GM12801 (cell line): ENCODE results near the gene TPCN2.

ENCODE experiments used
- TF ChIP-seq, protein P1 (sequence below): IDR thresholded peaks from one replicate; pipeline ENCODE4 v1.5.1; 2011; ENCODE audit warnings: control low read depth; ENCODE audit not compliant: insufficient read length; ENCODE audit errors: extremely low read depth

TPCN2 gene

DNA sequence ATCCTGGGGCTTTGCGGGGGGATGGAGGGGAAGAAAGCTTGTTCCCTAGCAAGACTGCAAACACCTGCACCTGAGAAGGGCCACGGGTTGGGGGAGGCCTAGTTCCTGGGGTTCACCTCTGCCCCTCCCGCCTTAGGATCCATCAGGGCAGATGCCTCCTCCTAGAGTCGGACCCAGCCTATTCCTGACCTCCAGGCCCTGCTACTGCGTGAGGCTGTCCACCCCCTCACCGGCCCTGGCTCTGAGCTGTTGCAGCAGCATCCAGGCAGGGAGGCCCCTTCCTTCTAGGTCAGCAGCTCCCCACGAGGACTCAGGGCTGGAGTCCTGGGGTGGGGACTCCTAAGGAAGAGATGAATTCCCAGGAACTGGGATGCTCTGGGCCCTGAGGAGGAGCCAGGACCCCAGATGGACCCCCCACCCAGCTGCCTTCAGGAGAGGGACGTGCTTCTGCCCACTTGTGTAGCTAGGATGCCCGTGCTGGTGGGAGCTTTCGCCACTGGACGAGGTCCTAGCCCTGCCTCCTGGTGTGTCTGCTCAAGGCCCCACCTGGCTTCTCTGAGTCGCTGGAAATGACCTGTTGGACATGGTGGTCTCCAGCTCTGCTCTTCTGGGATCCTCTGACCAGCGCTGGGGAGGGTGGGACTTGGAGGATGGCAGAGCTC lies 46.0 kb upstream of the TPCN2 start:
- TF ChIP-seq, protein P1, sequence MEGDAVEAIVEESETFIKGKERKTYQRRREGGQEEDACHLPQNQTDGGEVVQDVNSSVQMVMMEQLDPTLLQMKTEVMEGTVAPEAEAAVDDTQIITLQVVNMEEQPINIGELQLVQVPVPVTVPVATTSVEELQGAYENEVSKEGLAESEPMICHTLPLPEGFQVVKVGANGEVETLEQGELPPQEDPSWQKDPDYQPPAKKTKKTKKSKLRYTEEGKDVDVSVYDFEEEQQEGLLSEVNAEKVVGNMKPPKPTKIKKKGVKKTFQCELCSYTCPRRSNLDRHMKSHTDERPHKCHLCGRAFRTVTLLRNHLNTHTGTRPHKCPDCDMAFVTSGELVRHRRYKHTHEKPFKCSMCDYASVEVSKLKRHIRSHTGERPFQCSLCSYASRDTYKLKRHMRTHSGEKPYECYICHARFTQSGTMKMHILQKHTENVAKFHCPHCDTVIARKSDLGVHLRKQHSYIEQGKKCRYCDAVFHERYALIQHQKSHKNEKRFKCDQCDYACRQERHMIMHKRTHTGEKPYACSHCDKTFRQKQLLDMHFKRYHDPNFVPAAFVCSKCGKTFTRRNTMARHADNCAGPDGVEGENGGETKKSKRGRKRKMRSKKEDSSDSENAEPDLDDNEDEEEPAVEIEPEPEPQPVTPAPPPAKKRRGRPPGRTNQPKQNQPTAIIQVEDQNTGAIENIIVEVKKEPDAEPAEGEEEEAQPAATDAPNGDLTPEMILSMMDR, result no peak

DNA sequence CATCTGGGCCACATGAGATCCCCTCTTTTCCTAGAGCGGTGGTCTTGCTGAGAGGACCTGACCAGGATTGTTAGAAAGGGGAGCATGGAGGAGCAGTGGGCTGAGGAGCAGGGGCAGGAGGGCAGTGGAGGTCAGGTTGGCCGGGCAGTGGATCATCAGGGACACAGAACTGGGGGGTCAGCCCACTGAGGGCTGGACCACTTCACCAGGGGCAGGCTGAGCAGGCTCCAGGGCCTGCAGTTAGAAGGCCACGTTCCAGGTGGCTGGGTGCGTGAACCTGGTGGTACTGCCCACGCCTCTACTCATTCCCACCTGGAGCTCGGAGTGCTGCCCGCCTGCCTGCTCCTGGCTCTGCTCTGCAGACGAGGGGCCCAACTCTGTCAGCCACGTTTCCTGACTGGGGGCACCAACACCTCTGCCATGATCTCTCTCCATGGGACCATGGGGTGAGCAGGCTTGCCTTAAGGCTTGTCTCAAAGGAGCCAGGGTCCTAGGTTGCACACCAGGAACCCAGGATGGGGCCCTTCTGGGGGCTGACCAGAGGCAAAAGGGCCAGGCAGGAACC lies 45.3 kb upstream of the TPCN2 start:
- TF ChIP-seq, protein P1, result no peak

DNA sequence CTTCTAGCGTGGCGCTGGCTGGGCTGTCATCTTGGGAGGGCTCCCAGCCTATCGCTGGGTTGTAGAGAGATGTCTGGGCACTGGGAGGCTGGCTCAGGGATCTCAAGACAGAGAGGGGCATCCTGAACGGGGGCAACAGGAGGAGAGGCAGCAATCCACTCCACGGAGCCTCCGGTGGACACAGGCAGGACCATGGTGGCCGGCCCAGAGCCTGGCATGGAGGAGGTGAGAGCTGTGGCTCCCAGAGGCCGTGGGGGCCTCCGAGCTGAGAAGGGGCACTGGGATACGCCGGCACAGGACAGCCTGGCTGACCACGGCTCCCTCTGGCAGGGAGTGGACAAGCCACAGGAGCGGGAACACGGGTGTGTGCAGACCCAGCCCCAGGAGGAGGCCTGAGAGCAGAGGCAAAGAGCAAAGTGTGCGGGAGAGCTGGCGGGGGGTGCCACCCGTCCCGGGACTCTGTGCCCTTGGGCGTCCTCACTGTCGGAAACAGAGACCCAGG lies 44.8 kb upstream of the TPCN2 start:
- TF ChIP-seq, protein P1, result no peak

DNA sequence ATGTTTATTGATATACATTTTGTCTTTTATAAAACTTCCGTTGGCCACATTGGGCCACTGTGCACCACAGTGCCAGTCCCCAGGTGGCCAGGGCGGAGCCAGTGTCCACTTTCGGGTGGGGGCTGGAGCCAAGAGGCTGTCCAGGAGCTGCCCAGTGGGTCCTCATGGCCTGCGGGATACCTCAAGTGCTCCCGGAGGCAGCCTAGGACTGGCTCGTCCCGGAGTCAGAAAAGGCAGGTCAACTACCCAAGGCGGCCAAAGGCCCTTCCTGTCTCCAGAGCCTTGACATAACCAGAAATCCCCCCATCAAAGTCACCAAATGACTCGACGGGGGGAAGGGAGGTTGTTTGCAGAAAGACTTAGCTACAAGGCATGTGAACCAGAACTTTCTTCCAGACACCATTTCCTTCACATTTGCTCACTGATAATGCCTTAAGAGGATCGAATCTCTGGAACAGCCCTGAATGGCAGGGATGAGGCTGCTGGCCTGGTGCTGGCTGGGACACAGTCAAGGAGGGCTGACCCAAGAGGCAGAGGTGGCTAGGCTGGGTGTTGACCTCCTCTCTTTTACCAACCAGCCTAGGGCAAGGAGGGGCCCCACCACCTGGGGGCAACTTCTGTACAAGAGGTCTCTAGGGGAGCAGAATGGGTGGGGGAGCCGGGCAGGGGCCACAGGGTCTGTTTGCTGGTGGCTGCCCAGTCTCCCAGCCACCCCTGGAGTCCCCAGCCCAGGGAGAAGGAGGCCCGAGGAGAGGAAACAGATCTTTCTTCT lies 44.1 kb upstream of the TPCN2 start:
- TF ChIP-seq, protein P1, result no peak

DNA sequence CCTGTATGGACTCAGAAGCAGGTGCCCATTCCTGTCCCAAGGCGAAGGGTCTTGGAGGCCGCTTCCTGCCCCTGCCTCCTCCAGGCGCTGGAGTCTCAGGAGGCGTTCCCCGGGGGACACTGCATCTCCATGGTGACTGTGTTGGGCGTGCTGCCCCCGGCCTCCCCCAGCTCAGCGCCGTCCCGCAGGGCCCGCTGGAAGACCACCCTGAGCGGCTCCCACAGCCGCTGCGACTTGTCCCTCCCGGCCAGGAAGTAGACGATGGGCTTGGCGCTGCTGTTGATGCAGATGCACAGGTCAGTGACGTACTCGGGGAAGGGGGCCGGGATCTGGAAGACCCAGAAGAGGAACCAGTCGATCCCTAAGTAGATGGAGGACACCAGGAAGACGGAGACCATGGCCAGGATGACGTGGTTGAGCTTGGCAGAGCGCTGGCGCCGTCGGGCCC lies 43.5 kb upstream of the TPCN2 start:
- TF ChIP-seq, protein P1, result no peak

DNA sequence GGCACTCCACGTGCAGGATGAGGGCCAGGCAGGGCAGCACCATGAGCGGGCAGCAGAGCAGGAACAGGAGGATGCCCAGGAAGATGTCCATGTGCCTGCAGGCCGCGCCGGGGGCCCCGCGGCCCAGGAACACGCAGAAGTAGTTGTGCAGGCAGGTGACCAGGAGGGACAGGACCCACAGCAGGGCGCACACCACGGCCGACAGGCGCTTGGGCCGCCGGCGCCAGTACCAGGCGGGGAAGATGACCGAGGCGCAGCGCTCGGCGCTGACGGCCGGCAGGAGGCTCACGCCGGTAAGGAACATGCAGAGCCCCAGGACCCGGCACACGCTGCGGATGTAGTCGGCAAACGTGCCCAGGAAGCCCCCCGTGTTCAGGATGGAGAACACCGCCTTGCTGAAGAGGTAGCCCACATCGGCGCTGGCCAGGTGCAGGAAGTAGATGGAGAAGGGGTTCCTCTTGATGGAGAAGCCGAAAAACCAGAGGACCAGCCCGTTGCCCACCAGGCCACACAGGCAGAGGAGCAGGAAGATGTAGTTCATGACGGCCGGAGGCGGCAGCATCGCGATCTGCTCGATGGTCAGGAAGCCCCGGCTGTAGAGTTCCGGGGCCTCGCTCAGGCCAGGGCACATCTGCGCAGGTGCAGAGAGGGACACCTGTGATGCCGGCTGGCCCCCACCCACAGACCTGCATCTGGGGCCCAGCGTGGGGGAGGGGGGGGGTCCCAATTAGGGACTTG lies 42.9 kb upstream of the TPCN2 start:
- TF ChIP-seq, protein P1, result no peak

DNA sequence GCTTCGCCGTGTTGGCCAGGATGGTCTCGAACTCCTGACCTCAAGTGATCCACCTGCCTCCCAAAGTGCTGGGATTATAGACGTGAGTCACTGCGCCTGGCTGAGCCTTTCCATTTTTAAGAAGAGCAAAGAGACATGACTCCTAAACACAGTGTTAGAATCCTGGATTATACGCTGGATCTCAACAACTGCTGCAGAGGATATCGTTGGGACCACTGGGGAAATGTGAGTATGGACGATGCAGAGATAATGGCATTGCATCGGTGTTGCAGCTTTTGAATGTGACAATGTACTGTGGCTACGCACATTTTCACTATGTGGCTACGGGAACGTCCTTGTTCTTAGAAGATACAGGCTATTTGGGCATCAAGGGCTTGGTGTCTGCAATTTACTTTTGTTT lies 41.9 kb upstream of the TPCN2 start:
- TF ChIP-seq, protein P1, result no peak
